Mammary epithelial cell (primary cell): Measurements from ENCODE around the gene TCF12.

Source experiments
- CTCF ChIP-seq, 2 donors: IDR thresholded peaks in 1 of 2; conservative IDR thresholded peaks in 1 of 2; 2 replicates each; pipeline ENCODE4 v1.5.1; 2011 to 2012; ENCODE audit warnings: inconsistent platforms in 2 of 2, low read length in 2 of 2, mild to moderate bottlenecking in 2 of 2, control low read depth in 1 of 2, low read depth in 1 of 2; ENCODE audit not compliant: insufficient read depth in 1 of 2; ENCODE audit errors: extremely low read depth in 1 of 2
- EZH2 ChIP-seq: IDR thresholded peaks from 2 replicates; pipeline ENCODE4 v1.6.1; 2012; ENCODE audit warnings: low read length, inconsistent platforms, borderline replicate concordance

GRCh38 chr15:57272771-57273357 is 354.4 kb downstream of the TCF12 start:
- TF ChIP-seq EZH2 (no peak), CTCF (conservative IDR thresholded peaks at IDR 0.05 in 1 of 2, IDR thresholded peaks at IDR 0.05 in 1 of 2; ENCODE audit: extremely low read depth in 1 of 2, insufficient read depth in 1 of 2, low read depth in 1 of 2, low read length in 2 of 2) (no peak)
